HEK293 (cell line): ENCODE data around the gene ACSS1.

Experiments
- CTCF ChIA-PET: fragments of 350-600 bp; formaldehyde crosslinking; extraction: SDS; loops from one replicate; lab custom pipeline; 2021; ENCODE audit warnings: antibody characterized with exemption; lab: Yijun Ruan, JAX
- POLR2A ChIA-PET: fragments of 300-600 bp; formaldehyde crosslinking; extraction: SDS; loops from one replicate; lab custom pipeline; 2020; ENCODE audit warnings: antibody characterized with exemption, inconsistent platforms; lab: Yijun Ruan, JAX
- H3K27ac ChIP-seq: fragments of 200-500 bp; sonication (Bioruptor generic); 2 replicates; pipeline ENCODE4 v1.5.1; 2014; ENCODE audit warnings: low read depth, low read length, control low read depth, inconsistent platforms; ENCODE audit errors: extremely low read depth
- H3K36me3 ChIP-seq, 2 experiments: fragments of 200-500 bp in 1 of 2; sonication (Bioruptor generic) in 1 of 2; 1 replicate in 1 of 2; 2 replicates in 1 of 2; pipeline ENCODE4 v1.5.1; 2014 to 2017; ENCODE audit warnings: inconsistent platforms in 2 of 2, low read length in 2 of 2; ENCODE audit not compliant: control insufficient read depth in 2 of 2, insufficient read depth in 1 of 2
- H3K4me1 ChIP-seq: fragments of 200-500 bp; sonication (Bioruptor generic); 2 replicates; pipeline ENCODE4 v1.5.1; 2014; ENCODE audit warnings: mild to moderate bottlenecking, low read length, inconsistent platforms; ENCODE audit not compliant: control insufficient read depth, insufficient read depth
- H3K4me3 ChIP-seq: 2 replicates; pipeline ENCODE4 v1.5.1; 2011; ENCODE audit warnings: low read depth, mild to moderate bottlenecking, control low read depth, low read length, moderate library complexity
- H3K9me3 ChIP-seq: fragments of 200-500 bp; sonication (Bioruptor generic); 2 replicates; pipeline ENCODE4 v1.5.1; 2014; ENCODE audit warnings: low read depth, low read length, inconsistent platforms; ENCODE audit not compliant: control insufficient read depth, insufficient read depth
- CTCF ChIP-seq: fragments of 450-650 bp; formaldehyde crosslinking; IDR thresholded peaks from 2 replicates; pipeline ENCODE4 v1.5.1; 2016; ENCODE audit warnings: missing biosample characterization, missing genetic modification characterization
- GLI2 ChIP-seq: fragments of 450-650 bp; formaldehyde crosslinking; IDR thresholded peaks from 2 replicates; pipeline ENCODE4; 2017; ENCODE audit warnings: missing biosample characterization, missing genetic modification characterization, low read depth, borderline replicate concordance
- GLIS2 ChIP-seq: fragments of 450-650 bp; formaldehyde crosslinking; IDR thresholded peaks from 2 replicates; pipeline ENCODE4 v1.5.1; 2016; ENCODE audit warnings: missing biosample characterization, missing genetic modification characterization
- REST ChIP-seq: fragments of 450-650 bp; formaldehyde crosslinking; IDR thresholded peaks from 2 replicates; pipeline ENCODE4 v1.5.1; 2016; ENCODE audit warnings: missing biosample characterization, missing genetic modification characterization
- SP3 ChIP-seq: fragments of 450-650 bp; formaldehyde crosslinking; IDR thresholded peaks from 2 replicates; pipeline ENCODE4 v1.5.1; 2016; ENCODE audit warnings: missing biosample characterization, missing genetic modification characterization
- ZBTB1 ChIP-seq: fragments of 450-650 bp; formaldehyde crosslinking; IDR thresholded peaks from 2 replicates; pipeline ENCODE4 v1.5.1; 2016; ENCODE audit warnings: missing biosample characterization, missing genetic modification characterization
- ZBTB44 ChIP-seq: fragments of 450-650 bp; IDR thresholded peaks from 2 replicates; pipeline ENCODE4 v1.5.1; 2018; ENCODE audit warnings: missing biosample characterization, mild to moderate bottlenecking, missing genetic modification characterization
- ZBTB49 ChIP-seq: fragments of 450-650 bp; formaldehyde crosslinking; IDR thresholded peaks from 2 replicates; pipeline ENCODE4 v1.5.1; 2016; ENCODE audit warnings: missing biosample characterization, missing genetic modification characterization, low read depth
- ZBTB8A ChIP-seq: fragments of 450-650 bp; formaldehyde crosslinking; IDR thresholded peaks from 2 replicates; pipeline ENCODE4 v1.5.1; 2016; ENCODE audit warnings: missing biosample characterization, missing genetic modification characterization
- ZNF132 ChIP-seq: fragments of 450-650 bp; formaldehyde crosslinking; IDR thresholded peaks from 2 replicates; pipeline ENCODE4 v1.5.1; 2017; ENCODE audit warnings: missing biosample characterization, missing genetic modification characterization, borderline replicate concordance
- ZNF184 ChIP-seq: fragments of 450-650 bp; IDR thresholded peaks from 2 replicates; pipeline ENCODE4 v1.5.1; 2018; ENCODE audit warnings: missing biosample characterization, mild to moderate bottlenecking, missing genetic modification characterization
- ZNF366 ChIP-seq: fragments of 450-650 bp; formaldehyde crosslinking; conservative IDR thresholded peaks from 2 replicates; pipeline ENCODE4 v1.5.1; 2016; ENCODE audit warnings: missing biosample characterization, missing genetic modification characterization
- ZNF529 ChIP-seq: fragments of 450-650 bp; formaldehyde crosslinking; IDR thresholded peaks from 2 replicates; pipeline ENCODE4 v1.5.1; 2017; ENCODE audit warnings: missing genetic modification characterization, missing biosample characterization; ENCODE audit not compliant: insufficient replicate concordance
- ZNF660 ChIP-seq: fragments of 450-650 bp; IDR thresholded peaks from 2 replicates; pipeline ENCODE4 v1.5.1; 2018; ENCODE audit warnings: missing biosample characterization, mild to moderate bottlenecking, missing genetic modification characterization
- ZNF785 ChIP-seq: fragments of 450-650 bp; formaldehyde crosslinking; IDR thresholded peaks from 2 replicates; pipeline ENCODE4 v1.5.1; 2016; ENCODE audit warnings: missing biosample characterization, missing genetic modification characterization
- ZNF830 ChIP-seq: fragments of 450-650 bp; IDR thresholded peaks from 2 replicates; pipeline ENCODE4 v1.5.0; 2018; ENCODE audit warnings: missing biosample characterization, missing genetic modification characterization, low read depth, mild to moderate bottlenecking, moderate library complexity
- ZSCAN18 ChIP-seq: fragments of 450-650 bp; formaldehyde crosslinking; IDR thresholded peaks from 2 replicates; pipeline ENCODE4 v1.5.1; 2016; ENCODE audit warnings: missing biosample characterization, missing genetic modification characterization

Gene ACSS1

GRCh38 chr20:25036331-25036936, 21.5 kb downstream of the ACSS1 start (continued):
- TF ChIP-seq REST (tag by site-specific recombination) (no peak), GLI2 (tag by site-specific recombination) (no peak), ZNF132 (tag by site-specific recombination) (no peak), ZBTB49 (no peak), ZNF830 (tag by site-specific recombination) (no peak), SP3 (tag by site-specific recombination) (no peak), GLIS2 (tag by site-specific recombination) (no peak), ZBTB8A (no peak), ZNF785 (no peak), ZNF529 (tag by site-specific recombination) (no peak), ZBTB44 (tag by site-specific recombination) (no peak), ZBTB1 (tag by site-specific recombination) (no peak), ZSCAN18 (tag by site-specific recombination) (no peak)
- TF ChIP-seq, all 188 proteins: peak for 0

- no peak overlapping the region for H3K27ac ChIP-seq
- POLR2A ChIA-PET, result no interaction called here
- H3K4me1 ChIP-seq, result peaks cover 7% of the 10 kb centered on the region
- TF ChIP-seq ZNF660 (tag by site-specific recombination) (no peak), CTCF (tag by site-specific recombination) (no peak), ZNF366 (tag by site-specific recombination) (no peak), ZNF184 (no peak)
- TF ChIP-seq, all 188 proteins: peak for 0
- CTCF ChIA-PET, result no interaction called here
- H3K9me3 ChIP-seq, result no peaks in the 10 kb centered on the region
- H3K4me3 ChIP-seq, result no peak overlapping the region
- H3K36me3 ChIP-seq, result no peaks in the 10 kb centered on the region
Measured at GRCh38 chr20:25035921-25036320, 22.0 kb downstream of the ACSS1 start.
